SK-N-SH treated with all-trans-retinoic acid at 6 μM for 48 hours (cell line): ENCODE results near the gene OBSCN.

Source experiments
- ATAC-seq: fragments of 200-7000 bp; cut with Tn5 transposase; 3 replicates; pipeline ENCODE4 v1.9.1; 2020; ENCODE audit warnings: mild to moderate bottlenecking, moderate library complexity
- ARNTL ChIP-seq: fragments of 450-650 bp; formaldehyde crosslinking; IDR thresholded peaks from 2 replicates; pipeline ENCODE4 v1.5.0; 2020; ENCODE audit warnings: low read depth, mild to moderate bottlenecking, moderate library complexity, borderline replicate concordance
- BACH2 ChIP-seq: fragments of 250-450 bp; sonication (Bioruptor Pico); IDR thresholded peaks from 2 replicates; pipeline ENCODE4 v1.9.0; 2021; ENCODE audit warnings: mild to moderate bottlenecking, borderline replicate concordance
- CREB5 ChIP-seq: fragments of 250-450 bp; sonication (Bioruptor Pico); IDR thresholded peaks from 2 replicates; pipeline ENCODE4 v1.5.1; 2020; ENCODE audit warnings: low read depth, mild to moderate bottlenecking, moderate library complexity
- CSRNP3 ChIP-seq: fragments of 250-450 bp; sonication (Bioruptor Pico); IDR thresholded peaks from 2 replicates; pipeline ENCODE4 v1.5.1; 2021; ENCODE audit warnings: mild to moderate bottlenecking, moderate library complexity
- ESRRG ChIP-seq: fragments of 250-450 bp; sonication (Bioruptor Pico); IDR thresholded peaks from 2 replicates; pipeline ENCODE4 v1.6.1; 2021; ENCODE audit warnings: mild to moderate bottlenecking
- GLIS3 ChIP-seq: fragments of 250-450 bp; sonication (Bioruptor Pico); IDR thresholded peaks from 2 replicates; pipeline ENCODE4 v1.5.0; 2020; ENCODE audit warnings: mild to moderate bottlenecking, moderate library complexity
- ISL1 ChIP-seq: fragments of 250-450 bp; sonication (Bioruptor Pico); IDR thresholded peaks from 2 replicates; pipeline ENCODE4 v2.1.2; 2022; ENCODE audit warnings: mild to moderate bottlenecking, moderate library complexity
- OSR1 ChIP-seq: fragments of 250-450 bp; sonication (Bioruptor Pico); IDR thresholded peaks from 2 replicates; pipeline ENCODE4 v1.8.0; 2022; ENCODE audit warnings: moderate library complexity, mild to moderate bottlenecking, inconsistent platforms
- PATZ1 ChIP-seq: fragments of 250-450 bp; sonication (Bioruptor Pico); IDR thresholded peaks from 2 replicates; pipeline ENCODE4 v1.8.0; 2020; ENCODE audit warnings: mild to moderate bottlenecking, moderate library complexity, borderline replicate concordance
- POU6F1 ChIP-seq: fragments of 250-450 bp; sonication (Bioruptor Pico); IDR thresholded peaks from 2 replicates; pipeline ENCODE4 v1.8.0; 2021; ENCODE audit warnings: low read depth, mild to moderate bottlenecking, moderate library complexity, borderline replicate concordance
- PPARA ChIP-seq: fragments of 250-450 bp; sonication (Bioruptor Pico); IDR thresholded peaks from 2 replicates; pipeline ENCODE4 v1.5.0; 2020; ENCODE audit warnings: mild to moderate bottlenecking, borderline replicate concordance
- RARB ChIP-seq: fragments of 250-450 bp; sonication (Bioruptor Pico); IDR thresholded peaks from 2 replicates; pipeline ENCODE4 v1.8.0; 2021; ENCODE audit warnings: mild to moderate bottlenecking, moderate library complexity
- SNAI2 ChIP-seq: fragments of 250-450 bp; sonication (Bioruptor Pico); IDR thresholded peaks from 2 replicates; pipeline ENCODE4 v1.5.0; 2020; ENCODE audit warnings: mild to moderate bottlenecking, moderate library complexity
- TCF4 ChIP-seq: fragments of 250-450 bp; sonication (Bioruptor Pico); IDR thresholded peaks from 2 replicates; pipeline ENCODE4 v1.8.0; 2021; ENCODE audit warnings: mild to moderate bottlenecking, moderate library complexity, borderline replicate concordance
- TOX ChIP-seq: fragments of 250-450 bp; sonication (Bioruptor Pico); IDR thresholded peaks from 2 replicates; pipeline ENCODE4 v1.8.0; 2021; ENCODE audit warnings: mild to moderate bottlenecking, moderate library complexity, borderline replicate concordance
- ZC3H10 ChIP-seq: fragments of 250-450 bp; sonication (Bioruptor Pico); IDR thresholded peaks from 2 replicates; pipeline ENCODE4 v1.5.1; 2021; ENCODE audit warnings: mild to moderate bottlenecking, moderate library complexity
- ZFP3 ChIP-seq: fragments of 250-450 bp; sonication (Bioruptor Pico); IDR thresholded peaks from 2 replicates; pipeline ENCODE4 v1.5.0; 2020; ENCODE audit warnings: mild to moderate bottlenecking, moderate library complexity
- ZFP30 ChIP-seq: fragments of 450-650 bp; formaldehyde crosslinking; IDR thresholded peaks from 2 replicates; pipeline ENCODE4 v1.5.0; 2022; ENCODE audit warnings: mild to moderate bottlenecking, moderate library complexity
- ZNF70 ChIP-seq: fragments of 450-650 bp; formaldehyde crosslinking; IDR thresholded peaks from 2 replicates; pipeline ENCODE4 v1.5.0; 2020; ENCODE audit warnings: mild to moderate bottlenecking, moderate library complexity
- ZNF8 ChIP-seq: fragments of 450-650 bp; formaldehyde crosslinking; IDR thresholded peaks from 2 replicates; pipeline ENCODE4 v1.5.0; 2020; ENCODE audit warnings: mild to moderate bottlenecking, moderate library complexity
- TF ChIP-seq, protein P1 (sequence below): fragments of 250-450 bp; sonication (Bioruptor Pico); IDR thresholded peaks from 2 replicates; pipeline ENCODE4 v1.5.0; 2020; ENCODE audit warnings: mild to moderate bottlenecking, moderate library complexity

The OBSCN gene

DNA sequence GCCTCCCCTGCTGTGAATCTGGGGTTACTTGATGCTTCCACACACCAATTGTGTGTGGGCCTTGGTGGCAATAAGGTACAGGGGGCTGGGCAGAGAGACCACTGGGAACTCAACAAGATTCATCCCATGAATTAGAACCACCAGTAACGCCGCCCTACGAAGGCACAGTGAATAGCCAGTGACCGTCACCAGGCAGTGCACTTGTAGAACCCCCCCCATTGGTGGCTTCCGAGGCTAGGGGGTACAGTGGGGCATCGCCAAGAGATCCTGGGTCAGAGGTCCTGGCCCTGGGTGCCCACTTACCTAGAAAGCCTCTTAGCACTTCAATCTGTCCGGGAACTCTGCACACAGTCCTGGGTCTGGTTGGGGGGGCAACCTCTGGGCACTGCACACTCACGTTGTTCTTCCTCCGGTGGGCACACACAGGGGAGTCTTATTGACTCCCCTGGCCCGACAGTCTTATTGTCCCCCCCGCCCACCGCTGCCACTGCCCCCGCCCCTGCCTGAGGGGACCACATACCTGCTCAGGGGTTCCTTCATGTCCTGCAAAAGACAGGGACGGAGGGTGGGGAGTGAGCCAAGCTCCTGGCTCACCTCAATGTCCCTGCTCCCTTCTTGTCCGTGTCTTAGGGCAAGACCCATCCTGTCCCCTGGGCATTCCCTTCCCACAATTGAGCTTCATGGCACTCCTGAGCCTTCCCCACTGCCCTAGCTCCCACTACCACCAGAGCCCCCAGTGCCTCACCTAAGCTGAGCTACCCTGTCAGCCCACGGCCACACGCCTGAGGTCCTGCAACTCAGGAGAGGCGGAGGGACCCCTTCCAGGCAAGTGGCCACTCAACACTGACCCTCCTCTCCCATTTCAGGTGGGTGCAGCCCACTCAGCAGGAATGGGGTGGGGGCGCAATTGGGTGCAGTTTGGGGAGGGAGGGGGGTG lies 201.3 kb downstream of the OBSCN start:
- no peak for ATAC-seq
- TF ChIP-seq RARB = no peak
- TF ChIP-seq, protein P1, sequence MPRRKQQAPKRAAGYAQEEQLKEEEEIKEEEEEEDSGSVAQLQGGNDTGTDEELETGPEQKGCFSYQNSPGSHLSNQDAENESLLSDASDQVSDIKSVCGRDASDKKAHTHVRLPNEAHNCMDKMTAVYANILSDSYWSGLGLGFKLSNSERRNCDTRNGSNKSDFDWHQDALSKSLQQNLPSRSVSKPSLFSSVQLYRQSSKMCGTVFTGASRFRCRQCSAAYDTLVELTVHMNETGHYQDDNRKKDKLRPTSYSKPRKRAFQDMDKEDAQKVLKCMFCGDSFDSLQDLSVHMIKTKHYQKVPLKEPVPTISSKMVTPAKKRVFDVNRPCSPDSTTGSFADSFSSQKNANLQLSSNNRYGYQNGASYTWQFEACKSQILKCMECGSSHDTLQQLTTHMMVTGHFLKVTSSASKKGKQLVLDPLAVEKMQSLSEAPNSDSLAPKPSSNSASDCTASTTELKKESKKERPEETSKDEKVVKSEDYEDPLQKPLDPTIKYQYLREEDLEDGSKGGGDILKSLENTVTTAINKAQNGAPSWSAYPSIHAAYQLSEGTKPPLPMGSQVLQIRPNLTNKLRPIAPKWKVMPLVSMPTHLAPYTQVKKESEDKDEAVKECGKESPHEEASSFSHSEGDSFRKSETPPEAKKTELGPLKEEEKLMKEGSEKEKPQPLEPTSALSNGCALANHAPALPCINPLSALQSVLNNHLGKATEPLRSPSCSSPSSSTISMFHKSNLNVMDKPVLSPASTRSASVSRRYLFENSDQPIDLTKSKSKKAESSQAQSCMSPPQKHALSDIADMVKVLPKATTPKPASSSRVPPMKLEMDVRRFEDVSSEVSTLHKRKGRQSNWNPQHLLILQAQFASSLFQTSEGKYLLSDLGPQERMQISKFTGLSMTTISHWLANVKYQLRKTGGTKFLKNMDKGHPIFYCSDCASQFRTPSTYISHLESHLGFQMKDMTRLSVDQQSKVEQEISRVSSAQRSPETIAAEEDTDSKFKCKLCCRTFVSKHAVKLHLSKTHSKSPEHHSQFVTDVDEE = no peak
- TF ChIP-seq PPARA (CRISPR knock-in tag) = no peak
- TF ChIP-seq TCF4 (CRISPR knock-in tag) = no peak
- no peak for TF ChIP-seq GLIS3
- TF ChIP-seq ESRRG (CRISPR knock-in tag) = no peak
- TF ChIP-seq ZNF70 = no peak
- TF ChIP-seq TOX = no peak
- no peak for TF ChIP-seq PATZ1 (CRISPR knock-in tag)
- no peak for TF ChIP-seq ARNTL (CRISPR knock-in tag)
- TF ChIP-seq CREB5 (CRISPR knock-in tag) = no peak
- TF ChIP-seq ISL1 (CRISPR knock-in tag) = no peak
- TF ChIP-seq BACH2 (CRISPR knock-in tag) = no peak
- TF ChIP-seq CSRNP3 (CRISPR knock-in tag) = no peak
- no peak for TF ChIP-seq ZC3H10 (CRISPR knock-in tag)
- no peak for TF ChIP-seq ZFP30 (CRISPR knock-in tag)
- no peak for TF ChIP-seq POU6F1 (CRISPR knock-in tag)

- TF ChIP-seq ZNF8 (CRISPR knock-in tag) = no peak
- TF ChIP-seq OSR1 (CRISPR knock-in tag) = no peak
- TF ChIP-seq SNAI2 (CRISPR knock-in tag) = no peak
- TF ChIP-seq, all 23 proteins: peak for 0
- ATAC-seq = no peak
Observed at GRCh38 chr1:228410015-228410414, 202.2 kb downstream of the OBSCN start.

GRCh38 chr1:228410671-228411070 lies 202.8 kb downstream of the OBSCN start:
- TF ChIP-seq TOX = no peak
- TF ChIP-seq GLIS3 = no peak
- no peak for TF ChIP-seq CSRNP3 (CRISPR knock-in tag)
- TF ChIP-seq ZFP3 (CRISPR knock-in tag) = no peak
- ATAC-seq = no peak
